NCI-H2081 treated with DMSO at 0.1 percent for 48 hours (cell line): ENCODE results near the gene FAM187B.

Experiments used
- DNase-seq: peaks from one replicate; lab custom pipeline; 2025; lab: John Stamatoyannopoulos, UW

The FAM187B gene

GRCh38 chr19:35228177-35228930, at the start of gene FAM187B:
FAM187B (minus strand) TSS chr19:35228739; CDS start chr19:35228680, 59 bp downstream.
- no peak for DNase-seq

- DNase-seq: no peak
These were observed 48.3 kb upstream of the FAM187B start for GRCh38 chr19:35276706-35277281.

GRCh38 chr19:35274323-35274722, 45.8 kb upstream of the FAM187B start:
- no peak for DNase-seq

GRCh38 chr19:35273686-35274259, 45.2 kb upstream of the FAM187B start:
- no peak for DNase-seq

- DNase-seq: no peak
These were observed 44.6 kb upstream of the FAM187B start for GRCh38 chr19:35272954-35273649.

GRCh38 chr19:35272122-35272719, 43.7 kb upstream of the FAM187B start:
- no peak for DNase-seq

- DNase-seq: no peak
These were observed 43.0 kb upstream of the FAM187B start for GRCh38 chr19:35271546-35271945.

- DNase-seq: no peak
These were observed 41.9 kb upstream of the FAM187B start for GRCh38 chr19:35270381-35270811.

GRCh38 chr19:35269438-35270117, 41.0 kb upstream of the FAM187B start:
- no peak for DNase-seq

GRCh38 chr19:35268536-35269437, 40.2 kb upstream of the FAM187B start, which contains the start of gene USF2:
USF2 (plus strand) TSS chr19:35268962; CDS start chr19:35269102, 140 bp downstream.
- DNase-seq: peak; percentile 27

GRCh38 chr19:35267818-35268535, 39.4 kb upstream of the FAM187B start:
- no peak for DNase-seq

- DNase-seq: no peak
These were observed 38.8 kb upstream of the FAM187B start for GRCh38 chr19:35267353-35267817.

- DNase-seq: no peak
These were observed 38.2 kb upstream of the FAM187B start for GRCh38 chr19:35266520-35267352.

GRCh38 chr19:35265900-35266519, 37.5 kb upstream of the FAM187B start:
- no peak for DNase-seq

- no peak for DNase-seq
These were observed 36.8 kb upstream of the FAM187B start for GRCh38 chr19:35265126-35265899.

- no peak for DNase-seq
These were observed 36.0 kb upstream of the FAM187B start for GRCh38 chr19:35264268-35265125.
